ENCODE measurements around the gene OR14A2. TPM values are rescaled to one million over a fixed set of nuclear protein-coding genes. Genes with fewer than 3 reads are reported as not detected.
A peak's percentile ranks its signal among the peaks of the same experiment; 100 is the strongest.
"Not testable (repeated sequence)": the region's sequence is repeated elsewhere in the genome, so short reads cannot be mapped to it uniquely, and the experiment has no call there.

Gene OR14A2
- total RNA-seq, 1 experiment from 2014 or later: not detected

- no peak for DNase-seq
- Histone ChIP-seq H3K27me3 (replicated peaks; ENCODE audit: control insufficient read depth, insufficient read depth, low read length) (no peaks in the 10 kb centered on the region), H3K4me1 (no peaks in the 10 kb centered on the region), H3K36me3 (ENCODE audit: control insufficient read depth, insufficient read depth, low read length) (no peaks in the 10 kb centered on the region), H3K9me3 (no peaks in the 10 kb centered on the region), H3K4me3 (ENCODE audit: low read depth, low read length) (no peak overlapping the region)
- Mint-ChIP-seq H3K4me3 (ENCODE audit: unreplicated experiment) (no peak overlapping the region), H3K36me3 (ENCODE audit: insufficient read depth, unreplicated experiment) (no peaks in the 10 kb centered on the region), H3K27ac (ENCODE audit: unreplicated experiment) (no peak overlapping the region), H3K4me1 (ENCODE audit: low read depth, unreplicated experiment) (no peaks in the 10 kb centered on the region), H3K27me3 (ENCODE audit: insufficient read depth, unreplicated experiment) (peaks cover 11% of the 10 kb centered on the region), H3K9me3 (ENCODE audit: unreplicated experiment) (no peaks in the 10 kb centered on the region)
- ChIA-PET POLR2A (no interaction called here), CTCF (no interaction called here)
- BruUV-seq (replicated peaks): no TSS peak
- intact Hi-C loops (cut with micrococcal nuclease; ENCODE audit: unreplicated experiment): no loop called here
- no peak for TF ChIP-seq CTCF (IDR thresholded peaks at IDR 0.05; ENCODE audit: insufficient read depth in 1 of 2, low read depth in 1 of 2, low read length in 1 of 2, severe bottlenecking in 1 of 2, unreplicated experiment in 1 of 2)
Observed at GRCh38 chr1:247713753-247714152, 34.2 kb downstream of the OR14A2 start.

GRCh38 chr1:247710681-247711080 lies 37.3 kb downstream of the OR14A2 start:
- H3K4me3 Mint-ChIP-seq (ENCODE audit: unreplicated experiment); POLR2A ChIA-PET; H3K4me3 ChIP-seq (ENCODE audit: low read depth, low read length); CTCF ChIA-PET; H3K36me3 Mint-ChIP-seq (ENCODE audit: insufficient read depth, unreplicated experiment); H3K4me1 Mint-ChIP-seq (ENCODE audit: low read depth, unreplicated experiment); H3K9me3 ChIP-seq; H3K9me3 Mint-ChIP-seq (ENCODE audit: unreplicated experiment); H3K27me3 ChIP-seq (replicated peaks; ENCODE audit: control insufficient read depth, insufficient read depth, low read length); BruUV-seq (replicated peaks); H3K36me3 ChIP-seq (ENCODE audit: control insufficient read depth, insufficient read depth, low read length); intact Hi-C loops (cut with micrococcal nuclease; ENCODE audit: unreplicated experiment); H3K27ac Mint-ChIP-seq (ENCODE audit: unreplicated experiment); H3K4me1 ChIP-seq; DNase-seq: not testable (repeated sequence)
- peaks cover 11% of the 10 kb centered on the region for H3K27me3 Mint-ChIP-seq (ENCODE audit: insufficient read depth, unreplicated experiment)

GRCh38 chr1:247701338-247701737 lies 46.6 kb downstream of the OR14A2 start:
- Histone ChIP-seq H3K4me1 (no peaks in the 10 kb centered on the region), H3K27me3 (replicated peaks; ENCODE audit: control insufficient read depth, insufficient read depth, low read length) (no peaks in the 10 kb centered on the region), H3K36me3 (ENCODE audit: control insufficient read depth, insufficient read depth, low read length) (no peaks in the 10 kb centered on the region), H3K9me3 (no peaks in the 10 kb centered on the region), H3K4me3 (ENCODE audit: low read depth, low read length) (no peak overlapping the region)
- no peak for TF ChIP-seq CTCF (IDR thresholded peaks at IDR 0.05; ENCODE audit: insufficient read depth in 1 of 2, low read depth in 1 of 2, low read length in 1 of 2, severe bottlenecking in 1 of 2, unreplicated experiment in 1 of 2)
- no peaks in the 10 kb centered on the region for H3K36me3 Mint-ChIP-seq (ENCODE audit: insufficient read depth, unreplicated experiment)
- no TSS peak for BruUV-seq (replicated peaks)
- H3K4me1 Mint-ChIP-seq (ENCODE audit: low read depth, unreplicated experiment): no peaks in the 10 kb centered on the region
- H3K27ac Mint-ChIP-seq (ENCODE audit: unreplicated experiment): no peak overlapping the region
- no peak overlapping the region for H3K4me3 Mint-ChIP-seq (ENCODE audit: unreplicated experiment)
- no peaks in the 10 kb centered on the region for H3K27me3 Mint-ChIP-seq (ENCODE audit: insufficient read depth, unreplicated experiment)
- intact Hi-C loops (cut with micrococcal nuclease; ENCODE audit: unreplicated experiment): no loop called here
- peaks cover 10% of the 10 kb centered on the region for H3K9me3 Mint-ChIP-seq (ENCODE audit: unreplicated experiment)
- ChIA-PET POLR2A (no interaction called here), CTCF (no interaction called here)
- DNase-seq: no peak

- intact Hi-C loops (cut with micrococcal nuclease; ENCODE audit: unreplicated experiment): no loop called here
- no peak overlapping the region for H3K27ac Mint-ChIP-seq (ENCODE audit: unreplicated experiment)
Observed at GRCh38 chr1:247681288-247681897, 66.5 kb downstream of the OR14A2 start.

More at GRCh38 chr1:247681288-247681897, 66.5 kb downstream of the OR14A2 start:
- H3K4me3 ChIP-seq (ENCODE audit: low read depth, low read length): no peak overlapping the region
- CTCF ChIA-PET: no interaction called here
- H3K27me3 ChIP-seq (replicated peaks; ENCODE audit: control insufficient read depth, insufficient read depth, low read length): no peaks in the 10 kb centered on the region
- H3K9me3 ChIP-seq: no peaks in the 10 kb centered on the region
- no TSS peak for BruUV-seq (replicated peaks)
- no peaks in the 10 kb centered on the region for H3K36me3 ChIP-seq (ENCODE audit: control insufficient read depth, insufficient read depth, low read length)
- peak; percentile 64 to 80 for TF ChIP-seq CTCF (IDR thresholded peaks at IDR 0.05; ENCODE audit: insufficient read depth in 1 of 2, low read depth in 1 of 2, low read length in 1 of 2, severe bottlenecking in 1 of 2, unreplicated experiment in 1 of 2)
- H3K4me1 Mint-ChIP-seq (ENCODE audit: low read depth, unreplicated experiment): no peaks in the 10 kb centered on the region
- H3K27me3 Mint-ChIP-seq (ENCODE audit: insufficient read depth, unreplicated experiment): peaks cover 6% of the 10 kb centered on the region
- no peak overlapping the region for H3K4me3 Mint-ChIP-seq (ENCODE audit: unreplicated experiment)
- H3K9me3 Mint-ChIP-seq (ENCODE audit: unreplicated experiment): no peaks in the 10 kb centered on the region
- POLR2A ChIA-PET: no interaction called here
- no peaks in the 10 kb centered on the region for H3K36me3 Mint-ChIP-seq (ENCODE audit: insufficient read depth, unreplicated experiment)
- no peaks in the 10 kb centered on the region for H3K4me1 ChIP-seq
- peak; percentile 53 to 68 for DNase-seq

Measured in Caco-2 (cell line).